Endothelial cell of umbilical vein (primary cell): ENCODE data around the gene PRUNE2. TPM values are rescaled to one million over a fixed set of nuclear protein-coding genes. Genes with fewer than 3 reads are reported as not detected.
"Not testable (repeated sequence)": the region's sequence is repeated elsewhere in the genome, so short reads cannot be mapped to it uniquely, and the experiment has no call there.

Experiments
- BruUV-seq: library from RNA; stranded (reverse); fragments of 400-500 nt; replicated peaks from 2 replicates; lab custom pipeline; 2021; lab: Mats Ljungman, UMichigan
- CTCF ChIA-PET: fragments of 300-600, 350-600 bp; sonication (Branson Sonifier 250); formaldehyde crosslinking; loops from one replicate; lab custom pipeline; 2021; ENCODE audit warnings: antibody characterized with exemption, inconsistent platforms; lab: Charles Lee
- POLR2A ChIA-PET: fragments of 300-600, 350-600 bp; sonication (Branson Sonifier 250); formaldehyde crosslinking; loops from one replicate; lab custom pipeline; 2021; ENCODE audit warnings: antibody characterized with exemption, inconsistent platforms; lab: Charles Lee
- DNase-seq: peaks from one replicate; pipeline ENCODE4 v3.0.0-alpha.2; 2011; ENCODE audit warnings: low read depth, low spot score
- FAIRE-seq: peaks from 2 replicates; lab custom pipeline; 2011; peaks lifted over from hg19 to GRCh38; lab: Jason Lieb, UNC
- H2AFZ ChIP-seq: 2 replicates; pipeline ENCODE4 v1.6.0; 2012; ENCODE audit warnings: low read depth, low read length, control low read depth, inconsistent platforms
- H3K27ac ChIP-seq: 2 replicates; pipeline ENCODE4 v1.5.1; 2011; ENCODE audit warnings: low read depth, mild to moderate bottlenecking, control low read depth, low read length, moderate library complexity; ENCODE audit not compliant: insufficient read depth
- H3K27me3 ChIP-seq, 2 experiments: 2 replicates each; pipeline versions ENCODE4 v1.6.0 to v1.6.1; 2011; ENCODE audit warnings: low read length in 2 of 2, mixed read lengths in 1 of 2; ENCODE audit not compliant: control insufficient read depth in 2 of 2, insufficient read depth in 2 of 2
- H3K36me3 ChIP-seq, 2 experiments: 2 replicates in 1 of 2; 3 replicates in 1 of 2; pipeline ENCODE4 v1.5.1; 2011; ENCODE audit warnings: low read length in 2 of 2, mild to moderate bottlenecking in 1 of 2, moderate library complexity in 1 of 2; ENCODE audit not compliant: control insufficient read depth in 2 of 2, insufficient read depth in 2 of 2; ENCODE audit errors: extremely low read depth in 1 of 2
- H3K4me1 ChIP-seq: 3 replicates; pipeline ENCODE4 v1.5.1; 2011; ENCODE audit warnings: mild to moderate bottlenecking, low read length; ENCODE audit not compliant: control insufficient read depth, insufficient read depth; ENCODE audit errors: extremely low read depth
- H3K4me2 ChIP-seq: 2 replicates; pipeline ENCODE4 v1.6.1; 2011; ENCODE audit warnings: low read length, control low read depth, mixed read lengths; ENCODE audit not compliant: insufficient read depth
- H3K4me3 ChIP-seq, 3 experiments: fragments of 200-600 bp in 1 of 3; sonication (generic), shearing (Covaris generic) in 1 of 3; replicated peaks in 1 of 3; 2 replicates each; pipeline ENCODE4 v1.5.1; 2011 to 2016; ENCODE audit warnings: control low read depth in 3 of 3, low read length in 3 of 3, mild to moderate bottlenecking in 2 of 3, inconsistent platforms in 1 of 3, low read depth in 1 of 3, moderate library complexity in 1 of 3; ENCODE audit not compliant: insufficient read depth in 1 of 3
- H3K79me2 ChIP-seq: 2 replicates; pipeline ENCODE4 v1.6.0; 2012; ENCODE audit warnings: low read length, inconsistent platforms; ENCODE audit not compliant: control insufficient read depth, insufficient read depth
- H3K9ac ChIP-seq: replicated peaks from 2 replicates; pipeline ENCODE3; 2011; ENCODE audit warnings: low read length, control low read depth; ENCODE audit not compliant: insufficient read depth; ENCODE audit errors: extremely low read depth
- H3K9me1 ChIP-seq: replicated peaks from 3 replicates; pipeline ENCODE4 v1.6.0; 2011; ENCODE audit warnings: mild to moderate bottlenecking, low read length; ENCODE audit not compliant: control insufficient read depth, insufficient read depth; ENCODE audit errors: extremely low read depth
- H3K9me3 ChIP-seq: replicated peaks from 2 replicates; pipeline ENCODE4 v1.5.1; 2012; ENCODE audit warnings: low read length, inconsistent platforms; ENCODE audit not compliant: control insufficient read depth, insufficient read depth
- H4K20me1 ChIP-seq: replicated peaks from 2 replicates; pipeline ENCODE3; 2011; ENCODE audit warnings: mild to moderate bottlenecking, low read length; ENCODE audit not compliant: control insufficient read depth, insufficient read depth; ENCODE audit errors: extremely low read depth
- EZH2 ChIP-seq: IDR thresholded peaks from 2 replicates; pipeline ENCODE4 v1.6.1; 2012; ENCODE audit warnings: borderline replicate concordance, low read depth, mild to moderate bottlenecking, moderate library complexity, low read length, inconsistent platforms; ENCODE audit not compliant: severe bottlenecking
- FOS ChIP-seq: IDR thresholded peaks from 2 replicates; pipeline ENCODE4 v1.6.1; 2011; ENCODE audit warnings: mild to moderate bottlenecking, low read length, moderate library complexity, borderline replicate concordance; ENCODE audit not compliant: insufficient read depth
- GATA2 ChIP-seq: IDR thresholded peaks from 2 replicates; pipeline ENCODE4 v1.7.0; 2011; ENCODE audit warnings: low read depth, mild to moderate bottlenecking, moderate library complexity, mixed read lengths, low read length; ENCODE audit not compliant: insufficient read length, insufficient read depth
- JUN ChIP-seq: IDR thresholded peaks from 2 replicates; pipeline ENCODE4 v1.6.1; 2011; ENCODE audit warnings: borderline replicate concordance, low read depth; ENCODE audit not compliant: insufficient read length, insufficient read depth
- MYC ChIP-seq: IDR thresholded peaks from one replicate; pipeline ENCODE4 v1.6.1; 2011; ENCODE audit warnings: mild to moderate bottlenecking, low read depth, low read length
- POLR2A ChIP-seq: IDR thresholded peaks from 2 replicates; pipeline ENCODE4 v1.6.1; 2012; ENCODE audit warnings: low read depth, mild to moderate bottlenecking, control low read depth, low read length
- POLR2AphosphoS5 ChIP-seq: IDR thresholded peaks from 2 replicates; pipeline ENCODE4 v1.6.1; 2012; ENCODE audit warnings: low read depth, mild to moderate bottlenecking, control low read depth, low read length, moderate library complexity; ENCODE audit not compliant: insufficient read depth
- dilution Hi-C: fragments of 300-500 bp; cut with MboI; formaldehyde crosslinking; loops from one replicate; pipeline ENCODE4 v1.15.0; 2019; ENCODE audit warnings: low sequenced_read_pairs; ENCODE audit not compliant: extremely low pct_ligation_motif_present
- intact Hi-C: fragments of 100-400 bp; cut with micrococcal nuclease; formaldehyde crosslinking; loops from one replicate; pipeline ENCODE4 v1.10.0; 2022
- polyA plus RNA-seq, 4 experiments: library from polyadenylated mRNA; depleted of rRNA in 3 of 4; stranded (reverse) in 3 of 4; unstranded in 1 of 4; fragments of >200 nt; gene quantifications; 2 replicates each; pipeline versions ENCODE4 v1.2.1 to v1.2.3, GENCODE V29; 2011 to 2012; ENCODE audit warnings: missing spikeins in 1 of 4
- total RNA-seq: library from RNA; stranded (reverse); gene quantifications from 2 replicates; pipeline ENCODE4 v1.2.3, GENCODE V29; 2021
- TF ChIP-seq, protein P1 (sequence below): IDR thresholded peaks from 2 replicates; pipeline ENCODE4 v1.6.1; 2011; ENCODE audit not compliant: insufficient read depth, insufficient read length
- TF ChIP-seq, protein P2 (sequence below), 2 donors: IDR thresholded peaks; 1 replicate in 1 of 2; 2 replicates in 1 of 2; pipeline ENCODE4 v1.5.1; 2011; ENCODE audit warnings: low read length in 2 of 2, mild to moderate bottlenecking in 2 of 2, moderate library complexity in 2 of 2, control low read depth in 1 of 2, inconsistent platforms in 1 of 2, low read depth in 1 of 2; ENCODE audit not compliant: insufficient read depth in 1 of 2; ENCODE audit errors: extremely low read depth in 1 of 2

The PRUNE2 gene
- total and polyA plus RNA-seq, 2 donors (not counting 3 experiments of a cell fraction or from before 2014, with no cell fraction given): 15.8 to 21.7 TPM

GRCh38 chr9:76743931-76744330, 162.0 kb downstream of the PRUNE2 start:
- POLR2A ChIA-PET: no interaction called here
- dilution Hi-C loops (no loop called here), intact Hi-C loops (no loop called here)
- Histone ChIP-seq H3K9me1 (no peaks in the 10 kb centered on the region), H2AFZ (no peak overlapping the region), H3K4me3 (no peak overlapping the region), H3K27me3 (peaks cover 2 to 7% of the 10 kb centered on the region in 2 experiments), H3K4me2 (no peak overlapping the region), H3K9me3 (no peaks in the 10 kb centered on the region), H3K79me2 (no peaks in the 10 kb centered on the region), H3K4me1 (no peaks in the 10 kb centered on the region), H3K9ac (no peak overlapping the region), H3K36me3 (no peaks in the 10 kb centered on the region), H4K20me1 (no peaks in the 10 kb centered on the region), H3K27ac (no peak overlapping the region)
- no peak for FAIRE-seq
- no TSS peak for BruUV-seq
- TF ChIP-seq, protein P1, sequence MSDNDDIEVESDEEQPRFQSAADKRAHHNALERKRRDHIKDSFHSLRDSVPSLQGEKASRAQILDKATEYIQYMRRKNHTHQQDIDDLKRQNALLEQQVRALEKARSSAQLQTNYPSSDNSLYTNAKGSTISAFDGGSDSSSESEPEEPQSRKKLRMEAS: no peak
- TF ChIP-seq EZH2 (no peak), FOS (no peak), MYC (no peak), POLR2A (no peak), GATA2 (no peak), JUN (no peak), POLR2AphosphoS5 (no peak)
- TF ChIP-seq, protein P2, sequence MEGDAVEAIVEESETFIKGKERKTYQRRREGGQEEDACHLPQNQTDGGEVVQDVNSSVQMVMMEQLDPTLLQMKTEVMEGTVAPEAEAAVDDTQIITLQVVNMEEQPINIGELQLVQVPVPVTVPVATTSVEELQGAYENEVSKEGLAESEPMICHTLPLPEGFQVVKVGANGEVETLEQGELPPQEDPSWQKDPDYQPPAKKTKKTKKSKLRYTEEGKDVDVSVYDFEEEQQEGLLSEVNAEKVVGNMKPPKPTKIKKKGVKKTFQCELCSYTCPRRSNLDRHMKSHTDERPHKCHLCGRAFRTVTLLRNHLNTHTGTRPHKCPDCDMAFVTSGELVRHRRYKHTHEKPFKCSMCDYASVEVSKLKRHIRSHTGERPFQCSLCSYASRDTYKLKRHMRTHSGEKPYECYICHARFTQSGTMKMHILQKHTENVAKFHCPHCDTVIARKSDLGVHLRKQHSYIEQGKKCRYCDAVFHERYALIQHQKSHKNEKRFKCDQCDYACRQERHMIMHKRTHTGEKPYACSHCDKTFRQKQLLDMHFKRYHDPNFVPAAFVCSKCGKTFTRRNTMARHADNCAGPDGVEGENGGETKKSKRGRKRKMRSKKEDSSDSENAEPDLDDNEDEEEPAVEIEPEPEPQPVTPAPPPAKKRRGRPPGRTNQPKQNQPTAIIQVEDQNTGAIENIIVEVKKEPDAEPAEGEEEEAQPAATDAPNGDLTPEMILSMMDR (IDR thresholded peaks at IDR 0.05; ENCODE audit: extremely low read depth in 1 of 2, insufficient read depth in 1 of 2, low read depth in 1 of 2, low read length in 2 of 2): no peak
- no peak for DNase-seq
- CTCF ChIA-PET: no interaction called here

- H3K36me3 ChIP-seq, H3K27ac ChIP-seq, FAIRE-seq, H3K27me3 ChIP-seq, BruUV-seq, H3K79me2 ChIP-seq, H3K4me2 ChIP-seq, intact Hi-C loops, H3K9me1 ChIP-seq, H3K4me3 ChIP-seq, H3K9ac ChIP-seq, dilution Hi-C loops, H3K9me3 ChIP-seq, CTCF ChIA-PET, POLR2A ChIA-PET, H4K20me1 ChIP-seq, H2AFZ ChIP-seq, H3K4me1 ChIP-seq, DNase-seq: not testable (repeated sequence)
Measured at GRCh38 chr9:76742890-76743289, 163.0 kb downstream of the PRUNE2 start.
